ENCODE results near the gene TAS2R42. TPM values are rescaled to one million over a fixed set of nuclear protein-coding genes. Genes with fewer than 3 reads are reported as not detected.
A peak's percentile ranks its signal among the peaks of the same experiment; 100 is the strongest.

TAS2R42 gene
- total RNA-seq, 1 donor from 2014 or later: not detected

- intact Hi-C loops (cut with micrococcal nuclease): loop anchor here (1.0 to 10.0 kb wide), 5 partner anchors 83 to 956 kb away; partner anchors contain the start of genes GABARAPL1 and MAGOHB
- H3K27me3 Mint-ChIP-seq: no peaks in the 10 kb centered on the region
- H3K36me3 Mint-ChIP-seq (ENCODE audit: low read depth): peaks cover 58% of the 10 kb centered on the region
- no peaks in the 10 kb centered on the region for H3K9me3 Mint-ChIP-seq
- peaks cover 49% of the 10 kb centered on the region for H3K4me1 Mint-ChIP-seq
- peak overlapping the region; percentile 98 for H3K4me3 Mint-ChIP-seq
- H3K27ac Mint-ChIP-seq: peak overlapping the region; percentile 98
- DNase-seq: no peak
These were observed 16.0 kb downstream of the TAS2R42 start for GRCh38 chr12:11170810-11171144.

DNA sequence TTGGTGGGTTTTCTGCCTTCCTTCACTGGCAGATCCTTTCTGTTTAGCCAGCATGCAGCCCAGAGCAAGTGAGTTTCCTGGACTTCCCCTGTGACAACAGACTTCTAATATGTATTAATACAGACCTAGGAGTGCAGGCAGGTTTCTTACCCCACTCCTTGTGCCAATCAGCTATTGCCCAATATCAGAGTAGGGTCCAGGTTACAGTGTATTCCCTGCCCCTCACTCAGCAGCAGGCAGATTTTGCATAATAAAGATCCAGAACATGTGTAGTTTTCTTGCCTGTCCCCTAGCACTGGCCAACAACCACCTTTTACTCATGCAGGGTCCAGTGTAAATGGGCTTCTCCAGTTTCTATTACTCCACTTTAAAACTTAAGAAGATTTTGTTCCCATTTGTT, 20.4 kb downstream of the TAS2R42 start:
- H3K4me1 Mint-ChIP-seq: peaks cover 43% of the 10 kb centered on the region
- H3K27ac Mint-ChIP-seq: no peak overlapping the region
- H3K4me3 Mint-ChIP-seq: no peak overlapping the region
- DNase-seq: no peak
- peaks cover 59% of the 10 kb centered on the region for H3K36me3 Mint-ChIP-seq (ENCODE audit: low read depth)
- H3K9me3 Mint-ChIP-seq: no peaks in the 10 kb centered on the region
- H3K27me3 Mint-ChIP-seq: no peaks in the 10 kb centered on the region
- intact Hi-C loops (cut with micrococcal nuclease): no loop called here

DNA sequence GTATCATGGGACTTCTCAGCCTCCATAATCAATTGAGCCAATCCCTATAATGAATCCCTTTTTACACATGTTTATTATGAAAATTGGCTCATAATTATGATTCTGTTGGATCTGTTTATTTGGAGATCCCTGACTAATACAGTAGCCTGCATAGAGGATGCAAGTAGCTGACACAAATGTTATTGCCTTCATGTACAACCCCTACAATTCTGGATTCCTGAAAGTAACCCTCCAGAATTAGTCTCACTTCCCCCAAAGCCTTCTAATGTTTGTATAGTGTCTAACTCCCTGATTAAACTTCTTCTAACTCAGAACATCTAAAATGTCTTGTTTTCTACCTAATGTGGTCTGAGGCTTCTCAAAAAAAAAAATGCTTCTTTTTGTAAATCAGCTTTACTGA, 22.4 kb downstream of the TAS2R42 start:
- H3K36me3 Mint-ChIP-seq (ENCODE audit: low read depth): peaks cover 63% of the 10 kb centered on the region
- H3K27ac Mint-ChIP-seq: no peak overlapping the region
- DNase-seq: no peak
- intact Hi-C loops (cut with micrococcal nuclease): no loop called here
- no peaks in the 10 kb centered on the region for H3K27me3 Mint-ChIP-seq
- no peak overlapping the region for H3K4me3 Mint-ChIP-seq
- H3K9me3 Mint-ChIP-seq: no peaks in the 10 kb centered on the region
- H3K4me1 Mint-ChIP-seq: peaks cover 42% of the 10 kb centered on the region

- no peak for DNase-seq
- intact Hi-C loops (cut with micrococcal nuclease): no loop called here
- Mint-ChIP-seq H3K4me1 (peaks cover 29% of the 10 kb centered on the region), H3K27ac (no peak overlapping the region), H3K27me3 (no peaks in the 10 kb centered on the region), H3K4me3 (no peak overlapping the region), H3K9me3 (no peaks in the 10 kb centered on the region), H3K36me3 (ENCODE audit: low read depth) (peaks cover 55% of the 10 kb centered on the region)
These were observed 24.2 kb downstream of the TAS2R42 start for GRCh38 chr12:11162502-11162901.

GRCh38 chr12:11158885-11159444, 27.8 kb downstream of the TAS2R42 start:
- intact Hi-C loops (cut with micrococcal nuclease): no loop called here
- no peak overlapping the region for H3K27ac Mint-ChIP-seq
- H3K4me1 Mint-ChIP-seq: peaks cover 15% of the 10 kb centered on the region
- H3K9me3 Mint-ChIP-seq: peaks cover 6% of the 10 kb centered on the region
- DNase-seq: no peak
- H3K27me3 Mint-ChIP-seq: no peaks in the 10 kb centered on the region
- H3K36me3 Mint-ChIP-seq (ENCODE audit: low read depth): peaks cover 55% of the 10 kb centered on the region
- no peak overlapping the region for H3K4me3 Mint-ChIP-seq

DNA sequence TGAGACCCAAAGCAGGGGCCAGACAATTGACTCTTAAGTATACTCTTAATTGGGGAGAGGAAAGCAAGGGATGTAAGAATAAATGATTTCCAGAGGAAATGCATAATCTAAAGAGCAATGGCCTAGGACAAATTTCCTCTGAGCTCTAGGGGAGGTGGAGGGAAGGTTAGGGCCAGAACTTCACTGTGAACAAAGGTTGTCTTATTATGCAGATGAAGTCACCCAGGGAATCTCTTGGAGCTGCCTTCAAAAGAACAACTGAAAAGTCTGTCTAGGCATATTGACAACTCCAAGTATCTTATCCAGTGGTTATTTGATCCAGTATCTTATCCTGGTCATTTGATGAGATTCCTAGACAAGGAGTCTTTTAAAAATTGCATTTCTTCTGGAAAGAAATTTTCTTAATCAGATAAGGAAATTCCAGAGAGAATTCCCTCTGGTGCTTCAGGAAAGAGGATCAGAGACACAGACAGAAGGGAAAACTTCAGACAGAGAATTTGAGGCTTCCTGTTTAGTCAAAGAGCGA, 32.3 kb downstream of the TAS2R42 start:
- no peak overlapping the region for H3K27ac Mint-ChIP-seq
- H3K36me3 Mint-ChIP-seq (ENCODE audit: low read depth): peaks cover 52% of the 10 kb centered on the region
- intact Hi-C loops (cut with micrococcal nuclease): no loop called here
- H3K4me3 Mint-ChIP-seq: no peak overlapping the region
- DNase-seq: no peak
- H3K4me1 Mint-ChIP-seq: peaks cover under 1% of the 10 kb centered on the region
- H3K27me3 Mint-ChIP-seq: no peaks in the 10 kb centered on the region
- H3K9me3 Mint-ChIP-seq: peaks cover 21% of the 10 kb centered on the region

DNA sequence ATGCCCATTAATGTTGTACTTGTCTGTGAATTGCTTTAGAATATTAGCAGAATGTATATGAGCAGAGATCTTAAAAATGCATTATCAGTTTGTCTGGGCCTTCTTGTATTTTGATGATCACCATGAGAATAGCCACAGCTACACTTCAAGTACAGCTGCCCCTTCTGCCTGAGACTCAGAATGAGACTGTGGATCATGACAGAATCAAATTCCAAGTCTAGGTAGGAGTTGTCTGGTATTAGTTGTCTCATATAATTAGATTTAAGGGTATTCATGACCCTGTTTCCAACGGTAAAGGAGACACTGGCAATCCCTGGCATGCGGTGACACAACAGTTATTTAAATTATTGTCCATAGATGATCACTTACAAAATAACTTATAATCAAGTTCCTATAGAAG, 34.0 kb downstream of the TAS2R42 start:
- no peak overlapping the region for H3K4me3 Mint-ChIP-seq
- H3K27me3 Mint-ChIP-seq: no peaks in the 10 kb centered on the region
- no peaks in the 10 kb centered on the region for H3K4me1 Mint-ChIP-seq
- intact Hi-C loops (cut with micrococcal nuclease): no loop called here
- no peak overlapping the region for H3K27ac Mint-ChIP-seq
- H3K9me3 Mint-ChIP-seq: peaks cover 24% of the 10 kb centered on the region
- peaks cover 49% of the 10 kb centered on the region for H3K36me3 Mint-ChIP-seq (ENCODE audit: low read depth)
- DNase-seq: no peak

DNA sequence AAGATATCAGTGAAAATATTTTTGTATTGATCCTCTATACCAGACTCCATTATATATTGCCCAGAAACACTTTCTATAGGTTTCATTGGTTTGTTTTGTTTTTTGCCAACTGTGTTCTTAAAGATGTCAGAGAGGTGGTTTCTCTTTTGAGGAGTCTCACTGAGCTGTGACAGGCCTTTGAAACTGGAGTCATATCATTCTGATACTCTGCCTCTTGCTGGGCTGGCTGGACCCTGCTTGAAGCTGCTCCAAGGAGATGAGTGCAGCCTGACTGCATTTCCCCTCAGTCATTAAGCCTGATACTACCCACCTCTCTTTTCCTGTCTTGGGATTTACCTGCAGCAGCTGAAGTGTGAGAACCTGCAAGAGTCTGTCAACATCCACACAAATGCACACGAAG, 35.9 kb downstream of the TAS2R42 start:
- intact Hi-C loops (cut with micrococcal nuclease): no loop called here
- H3K27me3 Mint-ChIP-seq: no peaks in the 10 kb centered on the region
- no peaks in the 10 kb centered on the region for H3K4me1 Mint-ChIP-seq
- no peak overlapping the region for H3K27ac Mint-ChIP-seq
- H3K9me3 Mint-ChIP-seq: peaks cover 18% of the 10 kb centered on the region
- DNase-seq: no peak
- H3K36me3 Mint-ChIP-seq (ENCODE audit: low read depth): peaks cover 40% of the 10 kb centered on the region
- H3K4me3 Mint-ChIP-seq: no peak overlapping the region

DNA sequence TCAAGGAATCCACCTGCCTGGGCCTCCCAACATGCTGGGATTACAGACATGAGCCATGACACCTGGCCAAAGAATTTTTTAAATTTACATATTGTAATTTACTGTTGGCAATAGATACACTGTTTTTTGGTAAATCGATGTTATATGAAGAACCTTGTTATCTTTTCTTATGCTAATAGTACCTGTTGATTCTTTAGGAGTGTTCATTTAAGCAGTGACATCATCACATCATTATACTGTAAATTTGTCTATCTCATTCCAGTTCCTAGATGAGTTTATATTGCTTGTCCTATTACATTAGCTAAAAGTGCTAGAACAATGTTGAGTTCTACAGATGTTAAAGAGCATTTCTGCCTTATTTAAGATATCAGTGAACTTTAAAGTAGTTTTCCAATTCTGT, 39.3 kb downstream of the TAS2R42 start:
- no peak for DNase-seq
- intact Hi-C loops (cut with micrococcal nuclease): no loop called here
- Mint-ChIP-seq H3K4me1 (peaks cover 2% of the 10 kb centered on the region), H3K36me3 (ENCODE audit: low read depth) (peaks cover 42% of the 10 kb centered on the region), H3K27me3 (no peaks in the 10 kb centered on the region), H3K27ac (no peak overlapping the region), H3K4me3 (no peak overlapping the region), H3K9me3 (peaks cover 11% of the 10 kb centered on the region)

- no peak overlapping the region for H3K4me3 Mint-ChIP-seq
- intact Hi-C loops (cut with micrococcal nuclease): no loop called here
- peaks cover 6% of the 10 kb centered on the region for H3K9me3 Mint-ChIP-seq
- no peak for DNase-seq
- H3K27ac Mint-ChIP-seq: no peak overlapping the region
- no peaks in the 10 kb centered on the region for H3K27me3 Mint-ChIP-seq
- H3K4me1 Mint-ChIP-seq: peaks cover 2% of the 10 kb centered on the region
- peaks cover 45% of the 10 kb centered on the region for H3K36me3 Mint-ChIP-seq (ENCODE audit: low read depth)
These were observed 42.4 kb downstream of the TAS2R42 start for GRCh38 chr12:11144297-11144696.

DNA sequence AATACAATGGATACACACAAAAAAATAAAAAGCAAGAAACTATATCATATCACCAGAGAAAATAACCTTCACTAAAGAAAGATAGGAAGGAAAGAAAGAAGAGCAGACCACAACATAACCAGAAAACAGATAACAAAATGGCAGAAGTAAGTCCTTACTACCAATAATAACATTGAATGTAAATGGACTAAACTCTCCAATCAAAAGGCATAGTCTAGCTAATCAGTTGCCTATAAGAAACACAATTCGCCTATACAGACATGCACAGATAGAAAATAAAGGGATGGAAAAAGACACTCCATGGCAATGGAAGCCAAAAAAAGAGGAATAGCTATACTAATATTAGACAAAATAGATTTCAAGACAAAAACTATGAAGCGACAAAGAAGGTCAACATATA, 43.4 kb downstream of the TAS2R42 start:
- no peak overlapping the region for H3K27ac Mint-ChIP-seq
- DNase-seq: no peak
- peaks cover 43% of the 10 kb centered on the region for H3K36me3 Mint-ChIP-seq (ENCODE audit: low read depth)
- no peaks in the 10 kb centered on the region for H3K27me3 Mint-ChIP-seq
- intact Hi-C loops (cut with micrococcal nuclease): no loop called here
- H3K4me3 Mint-ChIP-seq: no peak overlapping the region
- peaks cover 3% of the 10 kb centered on the region for H3K9me3 Mint-ChIP-seq
- peaks cover 2% of the 10 kb centered on the region for H3K4me1 Mint-ChIP-seq

DNA sequence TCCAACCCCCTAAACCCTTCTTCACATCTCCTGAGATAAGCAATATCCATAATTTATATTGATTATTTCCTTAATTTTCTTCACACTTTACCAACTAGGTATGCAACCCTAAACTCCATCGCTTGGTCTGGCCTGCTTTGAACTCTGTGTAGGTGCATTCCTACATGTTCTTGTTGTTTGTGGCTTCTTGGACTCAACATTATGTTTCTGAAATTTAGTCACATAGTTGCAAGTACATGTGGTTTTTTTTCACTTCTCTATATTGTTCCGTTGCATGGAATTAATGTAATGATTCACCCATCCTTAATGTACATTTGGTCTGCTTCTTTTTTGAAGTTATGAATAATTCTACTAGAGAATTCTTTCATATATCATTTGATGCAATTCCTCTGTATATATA, 50.7 kb downstream of the TAS2R42 start:
- H3K4me3 Mint-ChIP-seq: no peak overlapping the region
- peaks cover 23% of the 10 kb centered on the region for H3K36me3 Mint-ChIP-seq (ENCODE audit: low read depth)
- peaks cover 10% of the 10 kb centered on the region for H3K9me3 Mint-ChIP-seq
- H3K4me1 Mint-ChIP-seq: peaks cover 20% of the 10 kb centered on the region
- no peaks in the 10 kb centered on the region for H3K27me3 Mint-ChIP-seq
- intact Hi-C loops (cut with micrococcal nuclease): no loop called here
- DNase-seq: no peak
- H3K27ac Mint-ChIP-seq: no peak overlapping the region

Other genes with a start within 250 kb of the TAS2R42 start
- gene TAS2R14, start 247.7 kb downstream of the TAS2R42 start, total RNA-seq: 2.7 and 3.5 TPM in 2 replicates
- 0.56 and 1.0 TPM in 2 replicates for gene TAS2R50, start 200.0 kb downstream of the TAS2R42 start, total RNA-seq
- gene TAS2R20, start 188.6 kb downstream of the TAS2R42 start, total RNA-seq: 2.0 and 2.1 TPM in 2 replicates
- gene TAS2R19, start 164.3 kb downstream of the TAS2R42 start, total RNA-seq: 2.9 and 3.9 TPM in 2 replicates
- gene TAS2R31, start 155.5 kb downstream of the TAS2R42 start, total RNA-seq: 3.5 and 4.3 TPM in 2 replicates
- 1.3 and 2.2 TPM in 2 replicates for gene TAS2R46, start 124.6 kb downstream of the TAS2R42 start, total RNA-seq
- 1.2 and 1.3 TPM in 2 replicates for gene TAS2R43, start 94.6 kb downstream of the TAS2R42 start, total RNA-seq
- 3.1 and 4.4 TPM in 2 replicates for gene TAS2R30, start 52.3 kb downstream of the TAS2R42 start, total RNA-seq
- gene SMIM10L1, start 15.7 kb downstream of the TAS2R42 start, total RNA-seq: 9.5 and 10.1 TPM in 2 replicates
- not detected in 2 replicates for gene PRB3, start 82.8 kb upstream of the TAS2R42 start, total RNA-seq
- gene PRB4, start 123.5 kb upstream of the TAS2R42 start, total RNA-seq: not detected in 2 replicates
- gene PRB2, start 208.6 kb upstream of the TAS2R42 start, total RNA-seq: not detected in 2 replicates

Data from activated CD4-positive, alpha-beta T cell treated with anti-CD3 and anti-CD28 coated beads, Interleukin-2, amount 10 ng/mL, durations not matched to agents 24 days and 14 days (primary cell).